Suprapubic skin (tissue), 4 donors: ENCODE data around the gene TMEM184B. TPM values are rescaled to one million over a fixed set of nuclear protein-coding genes. Genes with fewer than 3 reads are reported as not detected.
A peak's percentile ranks its signal among the peaks of the same experiment; 100 is the strongest.

Experiments used
- DNase-seq, 2 donors: peaks; one replicate each; pipeline ENCODE4 v3.0.0-alpha.2; 2019; ENCODE audit warnings: low spot score in 2 of 2
- H3K27ac ChIP-seq: fragments of 200-600 bp; sonication (generic); one replicate; pipeline ENCODE4 v1.5.1; 2019
- H3K27me3 ChIP-seq: fragments of 200-600 bp; sonication (generic); one replicate; pipeline ENCODE4 v1.5.1; 2019
- H3K36me3 ChIP-seq: fragments of 200-600 bp; sonication (generic); one replicate; pipeline ENCODE4 v1.5.1; 2019
- H3K4me1 ChIP-seq: fragments of 200-600 bp; sonication (generic); one replicate; pipeline ENCODE4 v1.5.1; 2019
- H3K4me3 ChIP-seq: fragments of 200-600 bp; sonication (generic); one replicate; pipeline ENCODE4 v1.5.1; 2019; ENCODE audit warnings: mild to moderate bottlenecking
- H3K9me3 ChIP-seq: fragments of 200-600 bp; sonication (generic); one replicate; pipeline ENCODE4 v1.5.1; 2019
- CTCF ChIP-seq, 2 donors: fragments of 200-600 bp in 1 of 2; fragments of 450-650 bp in 1 of 2; sonication (generic) in 1 of 2; IDR thresholded peaks; one replicate each; pipeline ENCODE4 v1.5.1; 2016 to 2019; ENCODE audit warnings: antibody characterized with exemption in 2 of 2, mild to moderate bottlenecking in 1 of 2, moderate library complexity in 1 of 2
- EP300 ChIP-seq: sonication (generic); formaldehyde crosslinking; IDR thresholded peaks from one replicate; pipeline ENCODE4 v1.6.1; 2017; ENCODE audit warnings: antibody characterized with exemption
- POLR2A ChIP-seq, 2 donors: fragments of 450-650 bp; IDR thresholded peaks; one replicate each; pipeline ENCODE4 v1.6.1; 2017; ENCODE audit warnings: antibody characterized with exemption in 2 of 2, mild to moderate bottlenecking in 2 of 2, moderate library complexity in 2 of 2
- POLR2AphosphoS5 ChIP-seq, 3 donors: sonication (generic); formaldehyde crosslinking; IDR thresholded peaks; one replicate each; pipeline ENCODE4 v1.6.1; 2017; ENCODE audit warnings: antibody characterized with exemption in 3 of 3
- WGBS: methylation state at CpG from one replicate; pipeline ENCODE4 v1.1.5; 2018; 5-methylcytosine and 5-hydroxymethylcytosine counted together
- total RNA-seq, 4 donors: library from RNA; depleted of rRNA; stranded (reverse); fragments of >200 nt; gene quantifications; one replicate each; pipeline ENCODE4 v1.1.0, GENCODE V29; 2016

The TMEM184B gene
- total RNA-seq, 4 donors from 2014 or later = 41.5 to 54.9 (median 46.0) TPM

GRCh38 chr22:38232196-38232595, 40.6 kb downstream of the TMEM184B start:
- Histone ChIP-seq H3K4me1 (peaks cover 53% of the 10 kb centered on the region), H3K27me3 (no peaks in the 10 kb centered on the region), H3K4me3 (no peak overlapping the region), H3K9me3 (no peaks in the 10 kb centered on the region), H3K27ac (no peak overlapping the region), H3K36me3 (peaks cover 45% of the 10 kb centered on the region)
- no peak for DNase-seq
- TF ChIP-seq POLR2A (IDR thresholded peaks at IDR 0.05) (no peak), CTCF (IDR thresholded peaks at IDR 0.05) (no peak), EP300 (no peak), POLR2AphosphoS5 (IDR thresholded peaks at IDR 0.05) (no peak)
- WGBS = 71% methylated on average over 8 of the region's 8 CpGs

DNA sequence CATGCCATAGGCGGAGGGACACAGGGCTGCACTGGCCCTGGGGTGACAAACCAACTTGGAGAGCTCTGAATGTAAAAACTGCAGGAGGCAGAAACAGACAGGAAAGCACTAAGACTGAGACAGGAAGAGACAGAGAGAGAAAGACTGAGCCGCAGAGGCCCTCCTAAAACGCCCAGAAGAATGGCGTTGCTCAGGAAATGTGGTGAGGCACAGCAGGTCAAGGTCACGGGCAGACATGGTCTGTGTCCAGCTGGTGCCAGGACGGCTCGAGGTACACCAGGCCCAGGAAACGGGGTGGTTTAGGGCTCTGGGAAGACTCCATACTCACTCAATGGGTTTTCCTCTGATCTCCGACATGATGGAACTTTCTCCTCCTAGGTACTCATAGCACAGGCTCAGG, 41.9 kb downstream of the TMEM184B start:
- TF ChIP-seq POLR2A (IDR thresholded peaks at IDR 0.05) (no peak), CTCF (IDR thresholded peaks at IDR 0.05) (no peak), POLR2AphosphoS5 (IDR thresholded peaks at IDR 0.05) (no peak), EP300 (no peak)
- WGBS = 83% methylated on average over 9 of the region's 9 CpGs
- no peaks in the 10 kb centered on the region for H3K27me3 ChIP-seq
- H3K9me3 ChIP-seq = no peaks in the 10 kb centered on the region
- H3K27ac ChIP-seq = peak overlapping the region; percentile 53
- DNase-seq = no peak
- H3K4me1 ChIP-seq = peaks cover 41% of the 10 kb centered on the region
- no peak overlapping the region for H3K4me3 ChIP-seq
- peaks cover 54% of the 10 kb centered on the region for H3K36me3 ChIP-seq

DNA sequence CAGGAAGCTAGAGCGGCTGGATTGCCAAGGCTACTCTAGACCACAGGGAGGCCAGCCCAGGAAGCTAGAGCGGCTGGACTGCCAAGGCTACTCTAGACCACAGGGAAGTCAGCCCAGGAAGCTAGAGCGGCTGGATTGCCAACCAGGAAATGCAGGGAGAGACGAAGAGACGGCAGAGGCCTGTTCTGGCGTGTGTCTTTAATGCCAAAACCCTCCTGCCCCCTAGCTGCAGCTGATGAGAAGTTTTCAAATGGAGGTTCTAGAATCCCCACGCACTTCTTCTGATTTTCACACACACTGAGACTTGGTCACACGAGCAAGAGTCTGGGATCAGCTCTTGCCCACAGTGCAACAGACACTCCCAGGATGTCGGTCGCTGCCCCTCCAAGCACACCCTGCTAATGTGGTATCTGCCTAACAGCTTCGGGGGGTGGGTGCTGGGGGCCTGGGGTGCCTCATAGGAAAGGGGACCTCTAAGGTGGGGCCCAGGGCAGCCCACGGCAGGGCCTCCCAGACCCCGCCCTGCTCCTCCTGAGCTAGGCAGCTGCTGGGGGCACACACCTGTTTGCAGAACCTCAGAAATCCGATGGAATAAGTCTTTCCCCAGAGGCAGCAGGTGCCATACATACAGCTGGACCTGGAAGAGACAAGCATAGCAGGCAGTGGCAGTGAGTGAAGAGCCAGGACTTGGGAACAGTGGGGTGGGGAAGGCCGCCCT, 42.5 kb downstream of the TMEM184B start:
- DNase-seq = no peak
- peak overlapping the region; percentile 53 for H3K27ac ChIP-seq
- H3K4me1 ChIP-seq = peaks cover 38% of the 10 kb centered on the region
- no peaks in the 10 kb centered on the region for H3K9me3 ChIP-seq
- 38% methylated on average over 11 of the region's 15 CpGs for WGBS
- no peak overlapping the region for H3K4me3 ChIP-seq
- no peaks in the 10 kb centered on the region for H3K27me3 ChIP-seq
- peaks cover 50% of the 10 kb centered on the region for H3K36me3 ChIP-seq
- TF ChIP-seq POLR2AphosphoS5 (IDR thresholded peaks at IDR 0.05) (no peak), CTCF (IDR thresholded peaks at IDR 0.05) (peak; percentile 47 to 49)

GRCh38 chr22:38228873-38229740, 43.7 kb downstream of the TMEM184B start:
- 20% methylated on average over 9 of the region's 14 CpGs for WGBS
- H3K9me3 ChIP-seq = no peaks in the 10 kb centered on the region
- peaks cover 51% of the 10 kb centered on the region for H3K36me3 ChIP-seq
- H3K4me1 ChIP-seq = peaks cover 36% of the 10 kb centered on the region
- no peak overlapping the region for H3K4me3 ChIP-seq
- H3K27ac ChIP-seq = peak overlapping the region; percentile 82
- no peaks in the 10 kb centered on the region for H3K27me3 ChIP-seq
- no peak for TF ChIP-seq EP300
- TF ChIP-seq POLR2AphosphoS5 (IDR thresholded peaks at IDR 0.05) = peak in 1 of 3 donors; percentile 48
- TF ChIP-seq CTCF (IDR thresholded peaks at IDR 0.05) = no peak
- peak in 1 of 2 donors; percentile 87 for DNase-seq

GRCh38 chr22:38228326-38228872, 44.4 kb downstream of the TMEM184B start:
- DNase-seq = no peak
- 6% methylated on average over 2 of the region's 3 CpGs for WGBS
- no peaks in the 10 kb centered on the region for H3K27me3 ChIP-seq
- H3K27ac ChIP-seq = peak overlapping the region; percentile 82
- peaks cover 55% of the 10 kb centered on the region for H3K36me3 ChIP-seq
- TF ChIP-seq POLR2AphosphoS5 (IDR thresholded peaks at IDR 0.05) = no peak
- TF ChIP-seq POLR2A (IDR thresholded peaks at IDR 0.05) = no peak
- TF ChIP-seq EP300 = no peak
- TF ChIP-seq CTCF (IDR thresholded peaks at IDR 0.05) = no peak
- no peak overlapping the region for H3K4me3 ChIP-seq
- H3K9me3 ChIP-seq = no peaks in the 10 kb centered on the region
- H3K4me1 ChIP-seq = peaks cover 41% of the 10 kb centered on the region
